Effector CD4-positive, alpha-beta T cell (primary cell): ENCODE data around the gene EEFSEC.

ENCODE experiments used
- DNase-seq: peaks from one replicate; pipeline ENCODE4 v3.0.0-alpha.2; 2020

The EEFSEC gene

GRCh38 chr3:128320551-128321340 is 167.5 kb downstream of the EEFSEC start:
- no peak for DNase-seq

GRCh38 chr3:128321418-128321817 is 168.1 kb downstream of the EEFSEC start:
- DNase-seq = no peak

- peak; percentile 49 for DNase-seq
These were observed 169.0 kb downstream of the EEFSEC start for GRCh38 chr3:128322030-128323022.

- DNase-seq = no peak
These were observed 170.2 kb downstream of the EEFSEC start for GRCh38 chr3:128323206-128324081.

GRCh38 chr3:128324911-128325592 is 171.8 kb downstream of the EEFSEC start:
- DNase-seq = no peak

- DNase-seq = no peak
These were observed 173.0 kb downstream of the EEFSEC start for GRCh38 chr3:128326051-128326823.

GRCh38 chr3:128327606-128328031 is 174.3 kb downstream of the EEFSEC start:
- DNase-seq = no peak

GRCh38 chr3:128328546-128329458 is 175.5 kb downstream of the EEFSEC start:
- no peak for DNase-seq

GRCh38 chr3:128329491-128330213 is 176.4 kb downstream of the EEFSEC start:
- DNase-seq = no peak

- DNase-seq = no peak
These were observed 177.0 kb downstream of the EEFSEC start for GRCh38 chr3:128330214-128330842.

GRCh38 chr3:128334086-128334645 is 180.9 kb downstream of the EEFSEC start:
- DNase-seq = no peak

GRCh38 chr3:128334766-128335165 is 181.5 kb downstream of the EEFSEC start:
- no peak for DNase-seq

GRCh38 chr3:128335621-128336296 is 182.5 kb downstream of the EEFSEC start:
- DNase-seq = no peak

- DNase-seq = no peak
These were observed 183.3 kb downstream of the EEFSEC start for GRCh38 chr3:128336337-128337156.

GRCh38 chr3:128337305-128337704 is 184.0 kb downstream of the EEFSEC start:
- no peak for DNase-seq

- DNase-seq = no peak
These were observed 185.5 kb downstream of the EEFSEC start for GRCh38 chr3:128338536-128339330.
